ENCODE data around the gene SLC38A4. TPM values are rescaled to one million over a fixed set of nuclear protein-coding genes. Genes with fewer than 3 reads are reported as not detected.
"Not testable (repeated sequence)": the region's sequence is repeated elsewhere in the genome, so short reads cannot be mapped to it uniquely, and the experiment has no call there.

The SLC38A4 gene
- total RNA-seq, 1 donor from 2014 or later: not detected

- H3K4me1 ChIP-seq: no peaks in the 10 kb centered on the region
- no peak overlapping the region for H3K4me3 ChIP-seq
- no peak overlapping the region for H3K27ac ChIP-seq
- H3K9me3 ChIP-seq: peaks cover 0 to 21% of the 10 kb centered on the region in 2 donors
- TF ChIP-seq CTCF (IDR thresholded peaks at IDR 0.05): no peak
- intact Hi-C loops (cut with DNase I): no loop called here
- DNase-seq (ENCODE audit: low spot score in 2 of 2): no peak
- H3K27me3 ChIP-seq: no peaks in the 10 kb centered on the region
- H3K36me3 ChIP-seq: no peaks in the 10 kb centered on the region
Measured at GRCh38 chr12:46749322-46749721, 76.5 kb downstream of the SLC38A4 start.

- Histone ChIP-seq H3K36me3 (no peaks in the 10 kb centered on the region), H3K9me3 (peaks cover 0 to 33% of the 10 kb centered on the region in 2 donors), H3K4me3 (no peak overlapping the region), H3K27me3 (no peaks in the 10 kb centered on the region), H3K27ac (no peak overlapping the region), H3K4me1 (no peaks in the 10 kb centered on the region)
- no peak for TF ChIP-seq CTCF (IDR thresholded peaks at IDR 0.05)
- DNase-seq (ENCODE audit: low spot score in 2 of 2): no peak
- intact Hi-C loops (cut with DNase I): no loop called here
Measured at GRCh38 chr12:46744283-46744682, 81.5 kb downstream of the SLC38A4 start.

GRCh38 chr12:46743456-46743855, 82.3 kb downstream of the SLC38A4 start:
- Histone ChIP-seq H3K4me3 (no peak overlapping the region), H3K4me1 (no peaks in the 10 kb centered on the region), H3K27ac (no peak overlapping the region), H3K36me3 (no peaks in the 10 kb centered on the region), H3K27me3 (no peaks in the 10 kb centered on the region), H3K9me3 (peaks cover 0 to 25% of the 10 kb centered on the region in 2 donors)
- no peak for TF ChIP-seq CTCF (IDR thresholded peaks at IDR 0.05)
- intact Hi-C loops (cut with DNase I): no loop called here
- no peak for DNase-seq (ENCODE audit: low spot score in 2 of 2)

- H3K4me1 ChIP-seq; intact Hi-C loops (cut with DNase I); H3K36me3 ChIP-seq; H3K27ac ChIP-seq; H3K4me3 ChIP-seq; DNase-seq (ENCODE audit: low spot score in 2 of 2); H3K27me3 ChIP-seq: not testable (repeated sequence)
- H3K9me3 ChIP-seq: peaks cover 0 to 28% of the 10 kb centered on the region in 2 donors
Measured at GRCh38 chr12:46742271-46742670, 83.5 kb downstream of the SLC38A4 start.

GRCh38 chr12:46725332-46725731, 100.5 kb downstream of the SLC38A4 start:
- no peaks in the 10 kb centered on the region for H3K36me3 ChIP-seq
- TF ChIP-seq CTCF (IDR thresholded peaks at IDR 0.05): no peak
- no peaks in the 10 kb centered on the region for H3K27me3 ChIP-seq
- H3K27ac ChIP-seq: no peak overlapping the region
- intact Hi-C loops (cut with DNase I): no loop called here
- H3K4me1 ChIP-seq: no peaks in the 10 kb centered on the region
- no peak for DNase-seq (ENCODE audit: low spot score in 2 of 2)
- H3K9me3 ChIP-seq: no peaks in the 10 kb centered on the region
- no peak overlapping the region for H3K4me3 ChIP-seq

- intact Hi-C loops (cut with DNase I): no loop called here
- Histone ChIP-seq H3K27ac (no peak overlapping the region), H3K36me3 (no peaks in the 10 kb centered on the region), H3K4me3 (no peak overlapping the region), H3K4me1 (no peaks in the 10 kb centered on the region), H3K9me3 (no peaks in the 10 kb centered on the region), H3K27me3 (no peaks in the 10 kb centered on the region)
- no peak for DNase-seq (ENCODE audit: low spot score in 2 of 2)
- no peak for TF ChIP-seq CTCF (IDR thresholded peaks at IDR 0.05)
Measured at GRCh38 chr12:46723629-46724419, 102.0 kb downstream of the SLC38A4 start.

Measured in ascending aorta (tissue), 2 donors.